GM21737 (cell line): ENCODE data around the gene KCTD16.

Source experiments
- ATAC-seq: cut with Tn5 transposase; IDR thresholded peaks from one replicate; pipeline ENCODE4 v1.9.1; 2021; ENCODE audit warnings: mild to moderate bottlenecking, moderate library complexity; ENCODE audit not compliant: unreplicated experiment

Gene KCTD16

DNA sequence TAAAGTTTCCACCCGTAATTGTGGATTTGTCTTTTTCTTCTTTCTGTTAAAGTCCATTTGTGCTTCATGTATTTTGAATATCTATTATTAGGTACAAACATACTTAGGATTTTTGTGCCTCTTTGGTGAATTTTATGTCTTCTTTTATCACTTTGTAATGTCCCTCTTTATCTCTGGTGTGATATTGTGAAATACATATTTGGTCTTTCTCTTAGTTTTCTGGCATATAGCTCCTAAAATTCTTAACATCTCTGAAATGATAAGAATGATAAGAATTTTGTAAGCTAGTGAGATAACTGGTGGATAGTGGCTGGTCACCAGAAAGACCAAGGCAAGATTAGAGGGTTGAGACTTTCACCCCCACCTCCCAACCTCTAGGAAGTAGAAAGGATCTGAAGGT is 111.1 kb downstream of the KCTD16 start:
- ATAC-seq = no peak

DNA sequence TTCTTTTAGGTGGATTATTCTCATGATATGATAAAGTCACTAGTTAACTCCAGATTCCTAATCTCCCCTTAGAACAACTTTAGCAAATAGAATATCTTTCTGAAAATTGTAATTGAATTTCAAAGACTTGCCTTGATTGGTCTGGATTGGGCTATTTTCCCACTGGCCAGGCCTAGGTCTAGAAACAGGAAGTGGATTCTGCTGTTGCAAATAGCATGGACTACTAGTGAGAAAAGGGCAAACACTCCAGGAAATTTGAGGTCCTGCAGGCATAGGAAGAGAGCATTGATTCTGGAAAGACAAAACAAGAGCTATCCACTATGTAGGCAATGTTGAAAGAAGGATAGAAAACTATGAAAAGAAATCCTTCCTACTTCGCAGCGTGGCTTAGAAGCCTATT is 113.4 kb downstream of the KCTD16 start:
- ATAC-seq = no peak

GRCh38 chr5:144284931-144285502 is 114.3 kb downstream of the KCTD16 start:
- ATAC-seq = no peak

DNA sequence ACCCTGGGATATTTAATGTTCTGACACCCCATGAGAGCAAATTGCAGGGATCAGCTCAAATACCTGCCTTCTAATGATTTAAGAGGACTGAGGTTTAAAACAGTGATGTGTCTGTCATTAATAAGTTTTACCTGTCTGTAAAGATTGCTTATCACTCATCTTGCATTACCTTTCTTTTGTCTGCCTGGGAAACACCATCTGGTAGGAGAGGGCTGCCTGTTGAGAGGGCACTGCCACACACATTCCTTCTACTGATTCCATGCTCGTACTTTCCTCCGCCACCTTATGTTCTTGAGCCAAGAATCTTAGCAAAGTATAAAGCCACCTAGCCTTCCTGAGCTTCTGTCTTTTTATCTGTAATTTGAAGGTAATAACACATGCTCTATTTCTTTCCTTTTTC is 118.6 kb downstream of the KCTD16 start:
- no peak for ATAC-seq

GRCh38 chr5:144292029-144292428 is 121.4 kb downstream of the KCTD16 start:
- ATAC-seq = no peak

- no peak for ATAC-seq
Observed at GRCh38 chr5:144295284-144295683, 124.6 kb downstream of the KCTD16 start.

DNA sequence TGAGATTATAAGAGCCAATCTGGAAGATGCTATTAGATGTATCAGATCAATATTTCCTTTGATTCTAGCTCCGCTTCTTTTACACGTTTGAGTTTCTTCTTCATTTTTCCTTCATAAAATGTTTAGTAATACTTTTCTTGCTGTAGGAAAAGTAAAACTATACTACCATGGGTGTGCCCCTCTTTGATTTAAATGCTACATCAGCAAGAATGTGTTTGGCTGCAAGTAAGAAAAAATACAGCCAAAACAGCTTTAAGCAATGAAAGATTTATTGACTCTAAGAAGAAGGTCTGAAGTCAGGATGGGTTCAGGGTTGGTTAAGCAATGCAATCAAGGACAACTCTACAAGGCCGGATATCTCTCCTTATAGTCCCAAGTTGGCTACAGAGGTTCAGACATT is 126.4 kb downstream of the KCTD16 start:
- no peak for ATAC-seq

DNA sequence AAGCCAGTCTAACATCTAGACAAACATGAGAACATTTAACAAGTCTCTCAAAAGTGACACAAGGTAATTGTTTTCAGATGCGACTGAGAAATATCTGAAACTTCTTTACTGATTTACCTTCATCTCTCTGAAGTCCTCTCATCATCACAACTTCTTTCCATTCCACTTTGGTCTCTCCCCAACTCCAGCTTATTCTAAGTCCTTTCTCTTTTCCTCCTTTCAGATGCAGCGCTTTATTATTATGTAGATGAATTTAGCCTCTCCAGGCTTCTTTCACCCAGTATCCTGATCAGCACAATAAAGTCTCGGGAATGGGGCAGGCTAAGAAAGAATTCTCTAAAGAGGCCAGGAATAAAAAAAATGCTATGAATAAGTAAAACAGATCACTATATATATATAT is 128.0 kb downstream of the KCTD16 start:
- no peak for ATAC-seq

DNA sequence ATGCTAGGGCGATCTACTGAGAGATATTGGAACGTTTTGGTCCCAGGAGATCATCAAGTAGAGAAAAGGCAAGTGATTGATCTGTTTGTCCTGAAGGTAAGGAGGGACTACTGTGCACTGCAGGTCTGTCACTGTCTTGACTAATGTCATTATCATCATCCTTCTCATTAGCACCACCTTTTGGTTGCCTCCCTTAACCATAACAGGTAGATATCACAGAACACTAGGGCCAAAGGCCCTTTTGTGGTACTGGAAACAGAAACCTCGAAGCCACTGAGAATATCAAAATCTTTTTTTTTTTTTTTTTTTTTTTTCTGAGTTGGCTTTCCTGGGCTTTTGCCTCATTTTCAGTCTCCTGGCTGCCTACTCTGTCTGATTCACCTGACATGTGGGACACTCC is 134.0 kb downstream of the KCTD16 start:
- no peak for ATAC-seq

GRCh38 chr5:144307736-144308135 is 137.1 kb downstream of the KCTD16 start:
- no peak for ATAC-seq

GRCh38 chr5:144308174-144308573 is 137.5 kb downstream of the KCTD16 start:
- ATAC-seq = no peak

DNA sequence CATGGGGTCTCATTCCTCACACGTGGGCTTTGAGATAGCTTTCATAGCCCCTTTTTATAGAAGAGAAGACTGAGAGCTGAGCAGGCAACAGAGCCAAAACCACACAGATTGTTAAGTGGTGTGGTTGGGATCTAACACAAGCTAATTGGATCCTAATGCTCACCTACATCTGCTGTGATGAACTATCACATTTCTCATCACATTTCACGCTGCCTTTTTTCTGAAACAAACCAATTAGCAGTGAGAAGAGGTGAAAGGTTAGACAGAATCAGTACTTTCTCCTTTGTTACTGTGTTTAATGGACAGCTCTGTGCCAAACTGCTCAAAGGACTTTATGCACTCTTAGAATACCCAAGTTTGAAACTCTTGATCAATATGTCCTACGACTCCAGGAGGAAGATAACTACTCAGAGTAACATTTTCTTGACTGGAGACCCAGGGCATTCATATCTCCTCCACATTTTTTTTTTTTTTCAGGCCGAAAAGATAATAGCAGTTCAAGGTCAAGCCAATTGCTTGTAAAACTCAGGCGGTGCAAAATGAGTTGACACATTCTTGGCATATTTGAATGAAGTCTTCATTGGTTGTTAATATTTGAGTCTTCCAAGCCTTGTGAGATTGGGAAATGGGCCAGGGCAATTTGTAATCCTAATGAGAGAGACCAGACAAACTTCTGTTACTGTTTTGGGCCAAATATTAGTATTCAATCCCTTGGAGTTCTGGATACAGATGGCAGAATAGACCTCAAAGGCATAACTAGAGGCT is 138.4 kb downstream of the KCTD16 start:
- no peak for ATAC-seq

DNA sequence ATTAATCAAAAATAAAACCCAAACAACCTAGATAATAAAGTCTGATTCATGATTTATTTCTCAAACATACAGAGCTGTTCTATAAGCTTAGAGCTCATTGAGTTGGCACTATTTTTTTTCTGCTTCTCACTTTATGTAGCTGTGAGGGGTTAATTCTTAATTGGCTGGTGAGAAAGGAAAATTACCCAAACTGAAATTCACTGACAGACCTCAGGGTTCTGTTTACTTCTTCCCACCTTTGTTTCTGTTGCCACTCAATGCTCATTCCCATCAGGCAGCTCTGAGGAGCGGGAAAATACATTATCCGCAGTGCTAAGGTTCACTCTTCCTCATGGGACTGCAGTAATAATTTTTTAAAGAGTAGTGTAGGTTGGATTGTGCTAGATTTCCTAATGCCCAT is 139.9 kb downstream of the KCTD16 start:
- ATAC-seq = no peak

- ATAC-seq = no peak
Observed at GRCh38 chr5:144313147-144313726, 142.6 kb downstream of the KCTD16 start.

GRCh38 chr5:144315026-144315425 is 144.4 kb downstream of the KCTD16 start:
- no peak for ATAC-seq

- ATAC-seq = no peak
Observed at GRCh38 chr5:144315994-144316634, 145.4 kb downstream of the KCTD16 start.

DNA sequence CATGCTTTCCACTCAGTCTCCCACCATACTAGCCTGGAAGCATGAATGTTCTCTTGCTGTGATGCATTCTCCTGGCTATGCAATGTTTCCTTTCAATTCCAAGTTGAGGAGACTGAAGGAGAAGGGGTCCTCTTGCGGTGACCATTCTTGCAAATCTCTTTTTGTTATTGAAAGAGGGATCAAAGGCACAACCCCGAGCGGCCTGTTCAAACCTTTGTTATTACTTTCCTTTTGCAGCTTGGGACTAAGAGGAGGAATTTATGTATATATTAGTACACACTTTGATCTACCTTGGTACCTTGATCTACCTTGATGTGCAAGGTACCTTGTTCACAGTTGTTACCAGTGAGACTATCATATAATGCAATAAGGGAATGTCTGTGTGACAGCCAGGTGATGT is 147.3 kb downstream of the KCTD16 start:
- ATAC-seq = no peak

GRCh38 chr5:144318460-144318859 is 147.8 kb downstream of the KCTD16 start:
- ATAC-seq = no peak

DNA sequence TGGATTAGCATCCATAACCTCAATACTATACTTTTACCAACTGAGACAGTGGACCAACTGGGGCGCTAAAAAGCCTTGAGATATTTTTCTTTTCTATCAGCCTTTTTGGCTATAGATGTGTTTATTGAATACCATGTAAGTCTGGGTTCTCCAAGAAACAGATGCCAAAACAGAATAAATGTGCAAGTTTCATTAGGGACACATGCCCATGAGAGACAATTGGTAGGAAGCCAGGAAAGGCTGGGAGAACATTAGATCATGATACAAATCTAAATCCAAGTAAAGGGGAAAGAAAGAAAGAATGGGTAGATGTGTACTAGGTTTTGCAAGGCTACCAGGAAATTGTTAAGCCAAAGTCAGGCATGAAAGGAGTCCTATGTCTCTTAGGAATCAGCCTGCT is 152.5 kb downstream of the KCTD16 start:
- ATAC-seq = no peak

- no peak for ATAC-seq
Observed at GRCh38 chr5:144325532-144325931, 154.9 kb downstream of the KCTD16 start.

GRCh38 chr5:144328494-144328893 is 157.8 kb downstream of the KCTD16 start:
- ATAC-seq = no peak

DNA sequence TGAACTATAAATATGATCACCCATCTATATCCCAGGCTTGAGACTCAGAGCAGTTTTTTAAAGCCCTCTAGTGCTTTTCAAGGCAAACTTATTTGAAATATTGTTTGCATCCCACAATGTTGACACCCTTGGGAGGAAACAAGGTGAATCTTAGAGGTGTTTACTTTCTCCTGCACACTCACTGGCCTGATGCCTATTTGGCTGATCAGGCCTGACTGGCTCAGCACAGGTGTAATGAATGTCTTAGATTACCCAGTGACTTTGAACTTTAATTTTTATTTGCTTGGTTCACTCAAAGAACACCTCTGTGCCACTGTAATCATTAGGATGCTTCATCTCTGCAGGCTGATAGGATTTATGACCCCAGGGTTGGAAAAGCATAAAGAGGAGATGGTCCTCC is 158.3 kb downstream of the KCTD16 start:
- ATAC-seq = no peak
